Prostate gland (tissue), 2 donors: Measurements from ENCODE around the gene GNAI2.

ENCODE experiments used
- POLR2A ChIP-seq: fragments of 450-650 bp; IDR thresholded peaks from one replicate; pipeline ENCODE4 v1.6.1; 2016; ENCODE audit warnings: antibody characterized with exemption, mild to moderate bottlenecking
- TF ChIP-seq, protein P1 (sequence below), 4 experiments: fragments of 200-600 bp in 2 of 4; fragments of 450-650 bp in 2 of 4; sonication (generic) in 2 of 4; IDR thresholded peaks; 1 replicate in 3 of 4; 2 replicates in 1 of 4; pipeline ENCODE4 v1.5.1; 2016 to 2019; ENCODE audit warnings: antibody characterized with exemption in 4 of 4, mild to moderate bottlenecking in 2 of 4, moderate library complexity in 2 of 4

GRCh38 chr3:50267280-50267913, 31.4 kb downstream of the GNAI2 start:
- TF ChIP-seq, protein P1, sequence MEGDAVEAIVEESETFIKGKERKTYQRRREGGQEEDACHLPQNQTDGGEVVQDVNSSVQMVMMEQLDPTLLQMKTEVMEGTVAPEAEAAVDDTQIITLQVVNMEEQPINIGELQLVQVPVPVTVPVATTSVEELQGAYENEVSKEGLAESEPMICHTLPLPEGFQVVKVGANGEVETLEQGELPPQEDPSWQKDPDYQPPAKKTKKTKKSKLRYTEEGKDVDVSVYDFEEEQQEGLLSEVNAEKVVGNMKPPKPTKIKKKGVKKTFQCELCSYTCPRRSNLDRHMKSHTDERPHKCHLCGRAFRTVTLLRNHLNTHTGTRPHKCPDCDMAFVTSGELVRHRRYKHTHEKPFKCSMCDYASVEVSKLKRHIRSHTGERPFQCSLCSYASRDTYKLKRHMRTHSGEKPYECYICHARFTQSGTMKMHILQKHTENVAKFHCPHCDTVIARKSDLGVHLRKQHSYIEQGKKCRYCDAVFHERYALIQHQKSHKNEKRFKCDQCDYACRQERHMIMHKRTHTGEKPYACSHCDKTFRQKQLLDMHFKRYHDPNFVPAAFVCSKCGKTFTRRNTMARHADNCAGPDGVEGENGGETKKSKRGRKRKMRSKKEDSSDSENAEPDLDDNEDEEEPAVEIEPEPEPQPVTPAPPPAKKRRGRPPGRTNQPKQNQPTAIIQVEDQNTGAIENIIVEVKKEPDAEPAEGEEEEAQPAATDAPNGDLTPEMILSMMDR (IDR thresholded peaks at IDR 0.05), result peak in 1 of 4 experiments; percentile 14
- TF ChIP-seq POLR2A, result peak; percentile 51
